Spleen (tissue), 7 donors: ENCODE data around the gene ICAM5.

Source experiments
- CTCF ChIP-seq, 11 experiments: fragments of 200-600 bp in 7 of 11; fragments of 450-650 bp in 4 of 11; sonication (generic) in 4 of 11; IDR thresholded peaks in 8 of 11; conservative IDR thresholded peaks in 3 of 11; 1 replicate in 7 of 11; 2 replicates in 4 of 11; pipeline versions ENCODE4 v1.4.0 to v1.8.0; 2016 to 2021; ENCODE audit warnings: antibody characterized with exemption in 11 of 11, inconsistent platforms in 4 of 11, mild to moderate bottlenecking in 1 of 11
- POLR2A ChIP-seq, 3 donors: fragments of 450-650 bp; IDR thresholded peaks; one replicate each; pipeline ENCODE4 v1.5.1; 2017; ENCODE audit warnings: antibody characterized with exemption in 3 of 3, mild to moderate bottlenecking in 1 of 3
- POLR2AphosphoS5 ChIP-seq, 3 donors: sonication (generic); formaldehyde crosslinking; IDR thresholded peaks; one replicate each; pipeline ENCODE4 v1.5.1; 2017; ENCODE audit warnings: antibody characterized with exemption in 3 of 3
- donor health status: DM: no; HTN: no; CAD: no; lungs with moderate emphysema.
- donor health status: DM: no; HTN: no; CAD: no.
- donor health status: DM: no; HTN: no; CAD: no.

GRCh38 chr19:10290876-10291553, 1.3 kb downstream of the ICAM5 start:
- TF ChIP-seq POLR2AphosphoS5 (IDR thresholded peaks at IDR 0.05) = peak; percentile 32 to 67 (median 40)
- no peak for TF ChIP-seq CTCF (IDR thresholded peaks at IDR 0.05 in 8 of 11, conservative IDR thresholded peaks at IDR 0.05 in 3 of 11)
- TF ChIP-seq POLR2A (IDR thresholded peaks at IDR 0.05) = no peak
